ENCODE measurements around the gene MSX1. TPM values are rescaled to one million over a fixed set of nuclear protein-coding genes. Genes with fewer than 3 reads are reported as not detected.

Gene MSX1
- total RNA-seq, 2 experiments from 2014 or later, result not detected

- DNase-seq, result no peak
- Mint-ChIP-seq H3K4me1 (no peaks in the 10 kb centered on the region), H3K27me3 (peaks cover 2% of the 10 kb centered on the region), H3K27ac (no peak overlapping the region), H3K9me3 (peaks cover 5% of the 10 kb centered on the region), H3K4me3 (no peak overlapping the region), H3K36me3 (no peaks in the 10 kb centered on the region)
- ATAC-seq (ENCODE audit: low read depth), result no peak
- POLR2A ChIA-PET, result no interaction called here
These were observed 28.2 kb upstream of the MSX1 start for GRCh38 chr4:4831266-4831665.

DNA sequence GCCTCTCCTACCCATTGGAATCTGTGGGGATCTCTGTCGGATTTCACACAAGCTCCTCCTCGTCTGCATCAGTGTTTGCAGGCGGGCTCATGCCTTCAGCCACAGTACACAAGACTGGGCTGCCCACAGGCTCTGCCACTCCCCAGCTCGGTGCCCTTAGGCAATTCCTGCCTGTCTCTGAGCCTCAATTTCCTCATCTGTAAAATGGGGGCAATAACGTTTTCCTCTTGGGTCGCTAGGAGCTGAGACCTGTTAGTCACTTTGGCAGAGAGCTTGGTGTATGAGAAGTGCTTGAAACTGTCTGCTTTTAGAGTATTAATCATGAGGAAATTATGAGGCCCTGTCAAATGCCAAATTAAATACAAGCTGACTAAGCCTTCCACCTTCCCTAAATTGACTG is 27.6 kb upstream of the MSX1 start:
- DNase-seq (no peak), ATAC-seq (ENCODE audit: low read depth) (no peak)
- no peaks in the 10 kb centered on the region for H3K4me1 Mint-ChIP-seq
- H3K4me3 Mint-ChIP-seq, result no peak overlapping the region
- H3K36me3 Mint-ChIP-seq, result no peaks in the 10 kb centered on the region
- POLR2A ChIA-PET, result no interaction called here
- H3K27me3 Mint-ChIP-seq, result peaks cover 2% of the 10 kb centered on the region
- H3K9me3 Mint-ChIP-seq, result peaks cover 5% of the 10 kb centered on the region
- H3K27ac Mint-ChIP-seq, result no peak overlapping the region

DNA sequence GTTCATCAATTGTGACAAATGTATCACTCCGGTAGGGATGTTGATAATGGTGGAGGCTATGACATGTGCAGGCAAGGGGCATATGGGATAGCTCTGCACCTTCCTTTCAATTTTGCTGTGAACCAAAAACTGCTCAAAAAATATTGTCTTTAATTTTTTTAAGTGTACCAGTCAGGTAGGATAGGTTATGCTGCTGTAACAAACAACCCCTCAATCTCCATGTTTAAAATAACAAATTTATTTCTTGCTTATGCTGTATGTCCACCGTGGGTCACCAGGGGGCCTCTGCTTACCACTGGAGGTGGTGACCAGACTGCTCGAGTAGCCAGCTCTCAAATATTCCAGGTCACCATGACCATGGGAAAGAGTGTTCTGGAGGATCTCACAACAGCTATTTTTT is 23.4 kb upstream of the MSX1 start:
- Mint-ChIP-seq H3K27ac (no peak overlapping the region), H3K36me3 (no peaks in the 10 kb centered on the region), H3K27me3 (no peaks in the 10 kb centered on the region), H3K9me3 (peaks cover 5% of the 10 kb centered on the region), H3K4me1 (no peaks in the 10 kb centered on the region), H3K4me3 (no peak overlapping the region)
- POLR2A ChIA-PET, result no interaction called here
- DNase-seq, result no peak
- ATAC-seq (ENCODE audit: low read depth), result no peak

DNA sequence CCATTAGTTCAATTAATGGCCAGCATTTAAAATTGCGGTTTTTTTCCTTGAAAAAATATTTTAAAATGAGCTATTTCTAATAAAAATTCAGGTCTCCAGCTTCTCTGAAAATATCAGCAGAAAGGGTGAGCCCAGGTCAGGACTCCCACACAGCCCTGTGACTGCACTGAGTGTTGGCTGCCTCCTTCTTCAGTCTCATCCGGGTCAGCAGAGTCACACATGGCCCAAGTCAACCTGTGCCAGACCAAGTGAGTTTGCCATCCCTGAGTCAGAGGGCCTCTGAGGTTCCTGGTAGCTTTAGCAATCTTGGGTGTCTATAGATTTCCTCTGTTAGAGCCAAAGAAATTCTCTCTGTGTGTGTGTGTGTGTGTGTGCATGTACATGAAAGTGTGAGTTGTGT is 22.1 kb upstream of the MSX1 start:
- H3K4me3 Mint-ChIP-seq, result no peak overlapping the region
- DNase-seq, result no peak

DNA sequence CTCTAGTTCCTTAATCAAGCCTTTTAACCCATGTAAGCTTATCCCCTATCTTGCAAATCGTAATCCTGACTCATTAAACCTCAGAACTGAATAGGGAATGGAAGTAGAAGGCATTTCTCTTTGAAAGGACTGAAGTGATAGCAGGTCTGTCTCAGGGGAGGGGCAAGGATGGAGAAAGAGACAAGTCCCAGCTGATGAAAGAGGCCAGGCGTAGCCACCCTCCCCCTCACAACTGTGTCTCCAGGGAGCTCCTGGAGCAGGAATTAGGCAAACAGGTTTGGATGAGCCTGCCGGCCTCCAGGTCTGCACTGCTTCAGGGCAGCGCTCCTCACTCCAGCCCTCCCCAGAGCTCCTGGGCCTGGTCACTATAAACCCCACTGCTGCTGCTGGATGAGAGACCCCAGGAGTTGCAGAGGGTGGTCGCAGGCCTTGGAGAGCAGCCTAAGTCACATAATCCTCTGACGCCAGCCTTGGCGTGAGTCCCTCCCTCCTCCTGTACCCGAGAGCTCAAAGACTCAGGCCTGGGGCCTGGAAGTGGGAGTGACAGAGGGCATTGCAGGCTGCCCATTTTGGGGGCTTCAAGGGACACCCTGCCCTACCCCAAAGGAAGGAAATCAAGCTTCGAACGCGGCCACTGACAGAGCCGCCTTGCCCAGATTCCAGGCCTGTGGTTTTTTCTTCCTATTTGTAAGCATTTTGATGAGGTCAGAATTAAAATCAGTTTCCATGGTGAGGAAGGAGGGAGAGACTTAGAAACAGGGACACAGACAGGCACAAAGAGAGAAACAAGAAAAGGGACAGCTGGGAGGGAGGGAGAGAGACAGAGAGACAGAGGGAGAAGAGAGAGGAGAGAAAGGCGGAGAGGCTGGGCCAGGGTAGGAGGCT is 21.2 kb upstream of the MSX1 start:
- POLR2A ChIA-PET, result no interaction called here
- no peak for ATAC-seq (ENCODE audit: low read depth)
- H3K4me1 Mint-ChIP-seq, result peaks cover 8% of the 10 kb centered on the region
- no peak overlapping the region for H3K27ac Mint-ChIP-seq
- no peak for DNase-seq
- no peaks in the 10 kb centered on the region for H3K36me3 Mint-ChIP-seq
- no peak overlapping the region for H3K4me3 Mint-ChIP-seq
- peaks cover 5% of the 10 kb centered on the region for H3K9me3 Mint-ChIP-seq
- H3K27me3 Mint-ChIP-seq, result no peaks in the 10 kb centered on the region

More for the DNA sequence above, 22.1 kb upstream of the MSX1 start:
- Mint-ChIP-seq H3K9me3 (peaks cover 5% of the 10 kb centered on the region), H3K36me3 (no peaks in the 10 kb centered on the region), H3K27me3 (no peaks in the 10 kb centered on the region), H3K27ac (no peak overlapping the region), H3K4me1 (peaks cover 1% of the 10 kb centered on the region)
- POLR2A ChIA-PET, result interaction anchor here (0.9 kb wide), 1 partner anchor 26 kb away, joined by 3 read pairs; no protein-coding TSS in a partner anchor
- no peak for ATAC-seq (ENCODE audit: low read depth)

DNA sequence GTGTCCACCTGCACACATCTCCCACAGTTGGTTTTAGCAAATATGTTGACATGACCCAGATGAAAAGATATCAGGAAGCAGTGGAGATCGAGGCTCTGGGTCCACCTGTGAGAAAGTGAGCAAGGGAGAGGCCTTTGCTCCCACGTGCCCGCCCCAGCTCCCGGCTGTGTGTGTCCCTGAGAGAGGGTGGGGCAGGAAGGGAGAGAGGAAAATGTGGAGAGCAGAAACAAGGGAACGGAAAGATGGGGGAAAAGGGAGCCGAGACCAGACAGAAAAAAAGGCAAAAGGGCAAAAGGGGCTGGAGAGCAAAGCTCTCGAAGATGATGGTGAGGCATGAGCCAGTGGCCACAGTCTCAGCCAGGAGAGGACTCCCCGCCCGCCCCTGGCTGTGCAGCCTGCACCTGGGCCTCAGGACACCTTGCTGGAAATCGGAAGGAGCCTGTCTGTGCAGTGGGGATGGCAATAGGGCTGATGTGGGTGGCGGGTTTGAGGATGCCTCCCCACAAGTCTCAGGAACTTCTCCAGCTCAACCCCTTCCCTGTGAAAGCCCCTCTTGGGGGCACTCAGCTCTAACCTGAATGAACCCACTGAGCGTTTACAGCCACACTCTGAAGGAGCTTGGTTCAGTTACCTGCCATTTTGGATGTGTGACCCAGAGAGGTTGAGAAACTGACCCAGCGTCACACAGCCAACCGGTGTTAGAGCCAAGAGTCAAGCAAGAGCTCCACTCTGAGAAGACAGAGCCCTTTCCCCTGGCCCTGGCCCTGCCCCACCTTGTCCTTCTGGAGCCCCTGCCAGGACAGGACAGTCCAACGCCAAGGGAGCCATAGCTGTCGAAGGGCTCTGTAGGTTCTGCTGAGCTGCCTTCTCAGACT is 20.3 kb upstream of the MSX1 start:
- no peak overlapping the region for H3K27ac Mint-ChIP-seq
- no peak overlapping the region for H3K4me3 Mint-ChIP-seq
- H3K4me1 Mint-ChIP-seq, result peaks cover 8% of the 10 kb centered on the region
- H3K27me3 Mint-ChIP-seq, result peaks cover 2% of the 10 kb centered on the region
- no peak for DNase-seq
- no peak for ATAC-seq (ENCODE audit: low read depth)
- H3K9me3 Mint-ChIP-seq, result peaks cover 1% of the 10 kb centered on the region
- no peaks in the 10 kb centered on the region for H3K36me3 Mint-ChIP-seq
- POLR2A ChIA-PET, result no interaction called here

DNA sequence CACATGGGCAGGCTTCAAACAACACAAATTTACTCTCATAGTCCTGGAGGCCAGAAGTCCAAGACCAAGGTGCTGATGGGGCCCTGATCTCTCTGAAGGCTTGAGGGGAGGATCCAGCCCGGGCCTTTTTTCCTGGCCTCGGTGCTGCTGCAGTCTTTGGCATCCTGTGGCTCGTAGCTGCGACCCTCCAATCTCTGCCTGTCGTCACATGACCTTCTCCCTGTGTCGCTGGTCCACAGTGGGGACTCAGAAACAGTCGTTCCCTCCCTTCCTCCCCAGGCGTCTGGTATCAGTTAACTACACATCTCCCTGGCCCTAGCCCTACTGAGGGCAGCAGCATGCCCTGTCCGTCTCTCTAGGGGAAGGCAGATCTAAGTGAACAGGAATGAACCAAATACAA is 19.1 kb upstream of the MSX1 start:
- H3K4me1 Mint-ChIP-seq, result peaks cover 8% of the 10 kb centered on the region
- H3K9me3 Mint-ChIP-seq, result peaks cover under 1% of the 10 kb centered on the region
- no peaks in the 10 kb centered on the region for H3K36me3 Mint-ChIP-seq
- ATAC-seq (ENCODE audit: low read depth) (no peak), DNase-seq (no peak)
- no peak overlapping the region for H3K27ac Mint-ChIP-seq
- H3K4me3 Mint-ChIP-seq, result no peak overlapping the region
- POLR2A ChIA-PET, result no interaction called here
- peaks cover 2% of the 10 kb centered on the region for H3K27me3 Mint-ChIP-seq

GRCh38 chr4:4841156-4841555 is 18.3 kb upstream of the MSX1 start:
- Mint-ChIP-seq H3K27me3 (peaks cover 2% of the 10 kb centered on the region), H3K27ac (no peak overlapping the region), H3K4me1 (peaks cover 8% of the 10 kb centered on the region), H3K36me3 (no peaks in the 10 kb centered on the region), H3K9me3 (no peaks in the 10 kb centered on the region), H3K4me3 (no peak overlapping the region)
- POLR2A ChIA-PET, result no interaction called here
- ATAC-seq (ENCODE audit: low read depth) (no peak), DNase-seq (no peak)

GRCh38 chr4:4842476-4843441 is 16.7 kb upstream of the MSX1 start:
- Mint-ChIP-seq H3K9me3 (no peaks in the 10 kb centered on the region), H3K4me1 (peaks cover 8% of the 10 kb centered on the region), H3K36me3 (no peaks in the 10 kb centered on the region), H3K4me3 (no peak overlapping the region), H3K27me3 (peaks cover 2% of the 10 kb centered on the region), H3K27ac (no peak overlapping the region)
- DNase-seq (no peak), ATAC-seq (ENCODE audit: low read depth) (peak; percentile 66)
- POLR2A ChIA-PET, result no interaction called here

DNA sequence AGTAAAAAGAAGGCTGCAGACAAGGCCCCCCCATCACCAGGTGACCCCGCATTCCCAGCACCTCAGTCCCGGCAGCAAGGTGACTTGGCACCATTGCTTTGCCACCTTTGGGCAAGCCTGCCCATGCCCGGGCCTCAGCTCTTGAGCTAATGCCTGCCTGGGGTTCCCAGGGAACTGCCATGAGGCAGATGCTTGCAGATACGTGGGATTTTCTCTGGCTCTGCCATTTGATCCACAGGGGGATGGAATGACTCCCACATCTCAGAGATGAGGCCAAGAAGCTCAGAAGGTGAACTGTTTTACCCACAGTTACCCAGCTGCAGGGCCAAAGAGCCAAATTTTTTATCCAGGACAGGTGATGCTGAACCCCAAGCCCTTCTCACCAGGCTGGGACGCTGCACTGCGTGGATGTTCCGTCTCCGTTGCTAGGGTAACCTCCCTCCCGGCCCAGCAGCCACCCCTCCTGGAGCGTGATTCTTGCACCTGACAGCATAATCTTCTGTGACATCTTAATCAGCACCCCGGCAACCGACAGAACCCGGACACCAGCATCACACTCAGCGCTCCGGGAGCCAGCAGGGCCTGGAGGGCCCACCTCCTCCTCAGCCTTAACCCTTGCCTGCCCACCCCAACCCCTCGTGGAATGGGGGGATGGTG is 15.7 kb upstream of the MSX1 start:
- no peaks in the 10 kb centered on the region for H3K36me3 Mint-ChIP-seq
- DNase-seq (no peak), ATAC-seq (ENCODE audit: low read depth) (no peak)
- peaks cover 8% of the 10 kb centered on the region for H3K4me1 Mint-ChIP-seq
- no peaks in the 10 kb centered on the region for H3K9me3 Mint-ChIP-seq
- POLR2A ChIA-PET, result no interaction called here
- peaks cover 2% of the 10 kb centered on the region for H3K27me3 Mint-ChIP-seq
- no peak overlapping the region for H3K4me3 Mint-ChIP-seq
- no peak overlapping the region for H3K27ac Mint-ChIP-seq

DNA sequence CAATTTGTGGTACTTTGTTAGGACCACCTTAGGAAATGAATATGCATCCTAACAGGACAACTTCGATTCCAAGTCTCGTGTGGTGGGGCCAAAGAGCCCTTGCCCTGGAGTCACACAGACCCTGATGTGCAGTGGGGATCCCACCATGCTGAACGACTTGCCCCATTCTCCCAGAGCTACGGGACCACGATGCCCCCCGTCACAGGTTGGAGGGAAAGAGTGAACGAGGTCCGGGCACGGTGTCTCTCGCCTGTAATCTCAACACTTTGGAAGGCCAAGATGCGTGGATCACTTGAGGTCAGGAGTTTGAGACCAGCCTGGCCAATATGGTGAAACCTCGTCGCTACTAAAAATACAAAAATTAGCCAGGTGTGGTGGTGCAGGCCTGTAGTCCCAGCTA is 14.4 kb upstream of the MSX1 start:
- no peaks in the 10 kb centered on the region for H3K36me3 Mint-ChIP-seq
- H3K27ac Mint-ChIP-seq, result no peak overlapping the region
- DNase-seq (no peak), ATAC-seq (ENCODE audit: low read depth) (no peak)
- H3K4me1 Mint-ChIP-seq, result peaks cover 8% of the 10 kb centered on the region
- H3K4me3 Mint-ChIP-seq, result no peak overlapping the region
- POLR2A ChIA-PET, result no interaction called here
- no peaks in the 10 kb centered on the region for H3K9me3 Mint-ChIP-seq
- H3K27me3 Mint-ChIP-seq, result peaks cover 4% of the 10 kb centered on the region

GRCh38 chr4:4847011-4847410 is 12.5 kb upstream of the MSX1 start:
- Mint-ChIP-seq H3K4me3 (no peak overlapping the region), H3K27me3 (peaks cover 12% of the 10 kb centered on the region), H3K27ac (no peak overlapping the region)

DNA sequence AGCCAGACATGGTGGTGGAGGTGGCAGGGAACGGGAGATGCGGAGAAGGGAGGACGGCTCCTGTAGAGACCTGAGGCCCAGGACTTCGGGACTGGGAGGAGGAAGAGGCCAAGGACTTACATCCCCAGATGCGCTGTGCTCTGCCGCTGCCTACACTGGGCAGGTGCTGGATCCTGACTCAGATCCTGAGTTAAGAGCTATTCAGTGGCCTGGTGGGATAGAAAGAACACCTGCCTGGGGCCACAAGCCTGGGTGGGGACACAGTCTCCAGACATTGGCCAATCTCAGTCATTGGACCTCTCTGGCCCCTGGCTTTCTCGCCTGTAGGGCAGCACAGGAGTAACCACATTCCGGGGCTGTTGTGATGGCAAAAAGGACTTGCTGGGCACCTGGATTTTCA is 10.9 kb upstream of the MSX1 start:
- POLR2A ChIA-PET, result no interaction called here
- no peak overlapping the region for H3K4me3 Mint-ChIP-seq
- H3K27me3 Mint-ChIP-seq, result peaks cover 27% of the 10 kb centered on the region
- no peak overlapping the region for H3K27ac Mint-ChIP-seq
- no peaks in the 10 kb centered on the region for H3K36me3 Mint-ChIP-seq
- DNase-seq (no peak), ATAC-seq (ENCODE audit: low read depth) (no peak)
- no peaks in the 10 kb centered on the region for H3K9me3 Mint-ChIP-seq
- H3K4me1 Mint-ChIP-seq, result peaks cover 8% of the 10 kb centered on the region

More at GRCh38 chr4:4847011-4847410, 12.5 kb upstream of the MSX1 start:
- POLR2A ChIA-PET, result no interaction called here
- ATAC-seq (ENCODE audit: low read depth) (no peak), DNase-seq (no peak)
- Mint-ChIP-seq H3K4me1 (peaks cover 6% of the 10 kb centered on the region), H3K9me3 (no peaks in the 10 kb centered on the region), H3K36me3 (no peaks in the 10 kb centered on the region)
